GM12874 (cell line): Measurements from ENCODE around the gene CCDC158.

Experiments used
- TF ChIP-seq, protein P1 (sequence below): IDR thresholded peaks from 2 replicates; pipeline ENCODE4 v1.5.1; 2011; ENCODE audit warnings: low read depth, mild to moderate bottlenecking, control low read depth, low read length, moderate library complexity; ENCODE audit not compliant: insufficient read depth

CCDC158 gene

DNA sequence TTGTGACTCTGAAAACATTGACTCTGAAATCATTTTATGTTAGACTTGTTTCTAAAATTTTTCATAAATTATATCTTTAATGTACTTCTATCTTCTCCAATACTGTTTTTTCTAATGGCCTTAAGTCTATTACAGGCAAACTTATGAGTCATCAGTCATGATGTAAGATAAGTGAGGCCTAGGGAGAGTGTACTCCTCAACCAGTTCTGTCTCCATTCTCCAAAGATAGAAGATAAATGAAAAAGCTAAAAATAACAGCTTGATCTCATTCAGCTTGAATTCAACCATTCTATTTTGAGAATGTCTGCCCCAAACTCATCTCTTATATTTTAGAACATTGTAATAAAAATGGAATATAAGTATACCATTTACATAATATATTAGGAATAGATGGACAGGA lies 79.9 kb downstream of the CCDC158 start:
- TF ChIP-seq, protein P1, sequence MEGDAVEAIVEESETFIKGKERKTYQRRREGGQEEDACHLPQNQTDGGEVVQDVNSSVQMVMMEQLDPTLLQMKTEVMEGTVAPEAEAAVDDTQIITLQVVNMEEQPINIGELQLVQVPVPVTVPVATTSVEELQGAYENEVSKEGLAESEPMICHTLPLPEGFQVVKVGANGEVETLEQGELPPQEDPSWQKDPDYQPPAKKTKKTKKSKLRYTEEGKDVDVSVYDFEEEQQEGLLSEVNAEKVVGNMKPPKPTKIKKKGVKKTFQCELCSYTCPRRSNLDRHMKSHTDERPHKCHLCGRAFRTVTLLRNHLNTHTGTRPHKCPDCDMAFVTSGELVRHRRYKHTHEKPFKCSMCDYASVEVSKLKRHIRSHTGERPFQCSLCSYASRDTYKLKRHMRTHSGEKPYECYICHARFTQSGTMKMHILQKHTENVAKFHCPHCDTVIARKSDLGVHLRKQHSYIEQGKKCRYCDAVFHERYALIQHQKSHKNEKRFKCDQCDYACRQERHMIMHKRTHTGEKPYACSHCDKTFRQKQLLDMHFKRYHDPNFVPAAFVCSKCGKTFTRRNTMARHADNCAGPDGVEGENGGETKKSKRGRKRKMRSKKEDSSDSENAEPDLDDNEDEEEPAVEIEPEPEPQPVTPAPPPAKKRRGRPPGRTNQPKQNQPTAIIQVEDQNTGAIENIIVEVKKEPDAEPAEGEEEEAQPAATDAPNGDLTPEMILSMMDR: no peak

DNA sequence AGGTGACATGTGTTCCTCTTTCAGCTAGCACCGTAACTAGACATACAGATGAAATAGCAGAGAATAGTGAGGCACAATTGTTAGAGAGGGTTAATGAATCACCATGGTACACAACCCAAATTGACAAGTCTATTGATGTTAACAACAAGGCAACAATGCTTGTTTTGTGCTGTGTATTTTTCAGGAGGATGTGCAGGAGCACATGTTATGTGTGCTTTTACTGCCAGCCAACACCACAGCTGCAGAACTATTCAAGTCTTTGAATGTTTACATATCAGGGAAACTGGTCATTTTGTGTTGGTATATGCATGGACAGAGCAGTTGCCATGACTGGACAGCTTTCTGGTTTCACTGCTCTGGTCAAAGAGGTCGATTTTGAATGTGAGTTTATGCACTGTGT lies 81.6 kb downstream of the CCDC158 start:
- TF ChIP-seq, protein P1: no peak

DNA sequence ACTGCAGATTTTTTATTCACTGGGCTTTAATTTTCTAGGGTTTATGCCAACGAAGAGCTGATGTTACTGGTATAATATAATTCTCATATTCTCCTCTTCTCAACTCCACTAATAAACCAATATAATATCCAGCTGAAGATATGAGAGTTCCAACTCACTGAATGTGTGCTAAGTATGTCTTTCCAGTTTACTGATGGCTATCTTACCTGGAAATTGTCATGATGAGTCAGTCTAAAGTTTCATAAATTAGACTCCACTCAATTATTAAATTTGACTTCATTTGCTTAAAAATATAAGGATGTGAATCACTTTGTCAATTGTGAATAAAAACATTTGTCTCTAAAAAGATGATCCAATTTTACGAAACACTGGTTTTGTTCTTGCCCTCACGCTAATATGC lies 86.1 kb downstream of the CCDC158 start:
- TF ChIP-seq, protein P1: no peak

DNA sequence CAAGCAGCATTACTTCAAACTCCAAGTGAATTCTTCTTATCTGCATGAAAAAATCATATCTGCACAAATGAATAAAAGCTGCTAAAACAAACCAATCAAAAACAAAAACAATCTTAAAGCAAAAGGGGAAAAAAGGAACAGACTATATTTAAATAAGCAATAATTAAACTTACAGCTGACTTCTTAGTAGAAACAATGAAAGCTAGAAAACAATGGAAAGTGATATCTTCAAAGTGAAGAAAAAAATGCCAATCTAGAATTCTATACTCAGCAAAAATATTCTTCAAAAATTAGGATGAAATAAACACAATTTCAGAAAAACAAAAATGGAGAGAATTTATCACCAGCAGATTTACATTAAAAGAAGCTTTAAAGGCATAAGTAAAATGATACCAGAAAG lies 94.4 kb downstream of the CCDC158 start:
- TF ChIP-seq, protein P1: no peak

DNA sequence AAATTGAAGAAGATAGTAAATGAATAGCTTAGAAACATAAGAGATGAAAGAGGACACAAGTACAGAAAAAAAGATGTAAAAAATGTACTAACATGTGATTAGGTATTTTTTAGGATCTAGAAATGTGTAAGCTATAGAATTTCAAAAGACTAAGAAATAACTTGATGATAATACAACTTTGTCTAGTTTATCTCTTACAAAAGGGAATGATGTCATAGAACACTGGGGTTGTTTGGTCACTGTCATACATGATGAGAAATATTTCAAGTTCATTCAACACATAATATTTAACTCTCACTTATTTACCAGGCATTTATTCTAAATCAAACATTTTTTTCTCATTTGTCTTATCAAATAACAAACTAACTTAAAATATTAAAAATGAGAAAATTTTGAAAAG lies 95.9 kb downstream of the CCDC158 start:
- TF ChIP-seq, protein P1: no peak

DNA sequence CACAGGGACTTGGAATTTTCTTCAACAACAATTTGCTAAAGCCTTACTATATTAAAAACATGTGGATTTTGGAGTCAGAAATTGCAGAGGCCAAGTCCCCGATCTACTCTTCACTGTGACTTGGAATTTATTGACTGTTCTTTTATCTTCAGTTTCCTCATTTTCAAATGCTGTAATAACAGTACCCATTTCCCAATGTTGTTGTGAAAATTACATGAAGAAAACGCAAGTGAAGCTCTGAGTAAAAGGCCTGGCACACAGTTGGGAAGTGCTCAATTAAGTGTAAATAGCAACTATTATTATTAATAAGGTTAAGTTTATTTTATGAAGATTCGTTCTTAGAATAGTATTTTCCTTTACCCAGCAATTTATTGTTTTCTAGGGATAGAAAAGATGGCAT lies 98.7 kb downstream of the CCDC158 start:
- TF ChIP-seq, protein P1: no peak

DNA sequence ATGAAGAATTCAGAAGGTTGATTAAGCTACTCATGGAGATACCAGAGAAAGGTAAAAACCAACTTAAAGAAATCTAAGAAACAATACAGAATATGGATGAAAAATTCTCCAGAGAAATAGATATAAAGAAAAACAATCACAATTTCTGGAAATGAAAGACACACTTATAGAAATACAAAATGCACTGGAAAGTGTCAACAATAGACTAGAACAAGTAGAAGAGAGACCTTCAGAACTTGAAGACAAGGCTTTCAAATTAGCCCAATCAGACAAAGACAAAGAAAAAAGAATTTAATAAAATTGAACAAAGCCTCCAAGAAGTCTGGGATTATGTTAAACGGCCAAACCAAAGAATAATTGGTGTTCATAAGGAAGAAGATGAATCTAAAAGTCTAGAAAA lies 104.8 kb downstream of the CCDC158 start:
- TF ChIP-seq, protein P1: no peak
